PC-3 (cell line): ENCODE results near the gene ADAM12.

Experiments
- CTCF ChIP-seq: fragments of 300-600 bp; sonication (generic); conservative IDR thresholded peaks from 2 replicates; pipeline ENCODE4 v1.5.1; 2017; ENCODE audit warnings: antibody characterized with exemption, low read depth, mild to moderate bottlenecking, low read length
- EZH2 ChIP-seq: fragments of 300-600 bp; sonication (generic); IDR thresholded peaks from one replicate; pipeline ENCODE4 v1.6.1; 2017; ENCODE audit warnings: antibody characterized with exemption, mild to moderate bottlenecking, low read length; ENCODE audit not compliant: unreplicated experiment
- EZH2phosphoT487 ChIP-seq: fragments of 300-600 bp; sonication (generic); IDR thresholded peaks from 2 replicates; pipeline ENCODE4 v1.6.1; 2018; ENCODE audit warnings: mild to moderate bottlenecking, antibody characterized with exemption, low read length, borderline replicate concordance

GRCh38 chr10:125997586-125997985, 390.7 kb downstream of the ADAM12 start:
- no peak for TF ChIP-seq EZH2phosphoT487
- TF ChIP-seq CTCF: no peak
- TF ChIP-seq EZH2: no peak
